Neutrophil (primary cell): ENCODE measurements around the gene NUP153.
"Not testable (repeated sequence)": the region's sequence is repeated elsewhere in the genome, so short reads cannot be mapped to it uniquely, and the experiment has no call there.

Experiments
- H3K27ac ChIP-seq: fragments of 200-600 bp; sonication (generic); 2 replicates; pipeline ENCODE4 v1.5.1; 2016; ENCODE audit warnings: mild to moderate bottlenecking, moderate library complexity
- H3K27me3 ChIP-seq: fragments of 200-600 bp; sonication (generic); 2 replicates; pipeline ENCODE4 v1.6.0; 2016; ENCODE audit warnings: mild to moderate bottlenecking
- H3K36me3 ChIP-seq: fragments of 200-600 bp; sonication (generic); 2 replicates; pipeline ENCODE4 v1.5.1; 2017
- H3K4me1 ChIP-seq, 2 experiments: fragments of 200-600 bp in 1 of 2; sonication (generic) in 1 of 2; 1 replicate in 1 of 2; 2 replicates in 1 of 2; pipeline versions ENCODE4 v1.5.1 to v1.6.1; 2013 to 2016; ENCODE audit warnings: low read depth in 1 of 2, low read length in 1 of 2, mild to moderate bottlenecking in 1 of 2, moderate library complexity in 1 of 2; ENCODE audit not compliant: control insufficient read depth in 1 of 2, insufficient read depth in 1 of 2
- H3K4me3 ChIP-seq, 2 experiments: fragments of 200-600 bp in 1 of 2; sonication (generic) in 1 of 2; 1 replicate in 1 of 2; 2 replicates in 1 of 2; pipeline ENCODE4 v1.5.1; 2013 to 2016; ENCODE audit warnings: low read depth in 1 of 2, low read length in 1 of 2, mild to moderate bottlenecking in 1 of 2, moderate library complexity in 1 of 2
- H3K9me3 ChIP-seq: fragments of 200-600 bp; sonication (generic); 2 replicates; pipeline ENCODE4 v1.5.1; 2016
- CTCF ChIP-seq: fragments of 200-600 bp; sonication (generic); IDR thresholded peaks from 2 replicates; pipeline ENCODE4 v1.5.1; 2016; ENCODE audit warnings: antibody characterized with exemption

The NUP153 gene

DNA sequence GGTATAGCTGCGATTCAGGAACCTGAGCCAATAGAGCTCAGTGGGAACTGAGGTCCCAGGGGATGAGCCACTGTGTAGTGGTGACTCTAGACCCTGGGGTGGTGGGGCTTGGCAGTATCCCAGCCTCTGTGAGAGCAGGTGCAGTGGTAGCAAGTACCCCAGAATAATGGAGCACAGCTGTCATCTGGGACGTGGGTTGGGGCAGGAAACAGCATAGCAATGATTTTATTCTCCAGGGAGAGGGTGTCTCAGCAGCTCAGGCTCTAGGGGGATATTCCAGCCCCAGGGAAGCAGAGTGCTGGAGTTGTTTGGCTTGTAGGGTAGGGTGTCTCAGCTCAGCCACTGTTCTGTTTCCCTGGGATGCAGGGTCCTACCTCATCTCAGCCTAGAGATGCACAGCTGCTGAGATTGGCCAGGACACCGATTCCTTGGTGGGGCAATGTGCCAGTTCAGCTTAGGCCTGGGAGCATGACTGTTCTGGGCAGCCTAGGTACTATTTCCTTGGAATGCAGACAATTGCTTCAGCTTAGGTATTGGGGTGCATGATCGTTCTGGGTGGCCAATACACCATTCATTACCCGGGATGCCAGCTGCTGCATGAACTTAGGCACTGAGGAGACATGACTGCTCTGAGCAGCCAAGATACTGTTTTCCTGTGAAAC is 34.0 kb upstream of the NUP153 start:
- Histone ChIP-seq H3K9me3 (peaks cover 7% of the 10 kb centered on the region), H3K36me3 (no peaks in the 10 kb centered on the region), H3K4me1 (no peaks in the 10 kb centered on the region), H3K4me3 (no peak overlapping the region), H3K27ac (no peak overlapping the region), H3K27me3 (no peaks in the 10 kb centered on the region)
- TF ChIP-seq CTCF: no peak

DNA sequence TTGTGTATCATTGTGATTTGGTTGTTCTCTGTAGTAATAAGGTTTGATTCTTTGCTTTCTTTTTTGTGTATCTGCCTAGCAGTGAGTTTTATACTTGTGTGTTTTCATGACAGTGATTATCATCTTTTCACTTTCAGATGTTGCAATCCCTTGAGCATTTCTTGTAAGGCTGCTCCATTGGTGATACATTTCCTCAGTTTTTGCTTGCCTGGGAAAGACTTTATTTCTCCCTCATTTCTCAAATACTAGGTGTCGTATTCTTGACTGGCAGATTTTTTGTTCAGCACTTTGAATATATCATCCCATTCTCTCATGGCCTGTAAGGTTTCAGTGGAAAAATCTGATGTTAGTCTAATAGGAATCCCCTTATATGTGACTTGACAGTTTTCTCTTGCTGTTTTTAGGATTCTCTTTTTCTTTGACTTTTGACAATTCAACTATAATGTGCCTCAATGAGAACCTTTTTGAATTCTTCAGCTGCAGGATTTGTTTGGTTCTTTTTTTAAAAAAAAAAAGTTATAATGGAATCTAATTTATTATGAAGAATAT is 31.1 kb upstream of the NUP153 start:
- H3K27me3 ChIP-seq: no peaks in the 10 kb centered on the region
- no peak overlapping the region for H3K4me3 ChIP-seq
- H3K4me1 ChIP-seq: no peaks in the 10 kb centered on the region
- H3K36me3 ChIP-seq: no peaks in the 10 kb centered on the region
- H3K9me3 ChIP-seq: peaks cover 7% of the 10 kb centered on the region
- no peak for TF ChIP-seq CTCF
- no peak overlapping the region for H3K27ac ChIP-seq

- H3K27me3 ChIP-seq, H3K4me1 ChIP-seq, H3K36me3 ChIP-seq: not testable (repeated sequence)
Measured at GRCh38 chr6:17735311-17735710, 28.6 kb upstream of the NUP153 start.

GRCh38 chr6:17730078-17730704 is 23.5 kb upstream of the NUP153 start:
- H3K4me1 ChIP-seq: no peaks in the 10 kb centered on the region
- no peak overlapping the region for H3K27ac ChIP-seq
- no peaks in the 10 kb centered on the region for H3K9me3 ChIP-seq
- no peaks in the 10 kb centered on the region for H3K36me3 ChIP-seq
- no peaks in the 10 kb centered on the region for H3K27me3 ChIP-seq
- no peak for TF ChIP-seq CTCF
- H3K4me3 ChIP-seq: no peak overlapping the region

More at GRCh38 chr6:17735311-17735710, 28.6 kb upstream of the NUP153 start:
- H3K27ac ChIP-seq, H3K9me3 ChIP-seq, H3K4me3 ChIP-seq: not testable (repeated sequence)

- no peak for TF ChIP-seq CTCF
- Histone ChIP-seq H3K9me3 (no peaks in the 10 kb centered on the region), H3K27me3 (no peaks in the 10 kb centered on the region), H3K36me3 (no peaks in the 10 kb centered on the region), H3K4me1 (no peaks in the 10 kb centered on the region), H3K27ac (no peak overlapping the region), H3K4me3 (no peak overlapping the region)
Measured at GRCh38 chr6:17729223-17730077, 22.7 kb upstream of the NUP153 start.
